DMS 273 (cell line): ENCODE results near the gene ITM2C.

Source experiments
- DNase-seq: peaks from one replicate; lab custom pipeline; 2025; ENCODE audit not compliant: unreplicated experiment; lab: John Stamatoyannopoulos, UW

Gene ITM2C

GRCh38 chr2:230872151-230872967, 7.6 kb downstream of the ITM2C start:
- DNase-seq, result no peak

- DNase-seq, result no peak
These were observed 8.4 kb downstream of the ITM2C start for GRCh38 chr2:230872968-230873660.

DNA sequence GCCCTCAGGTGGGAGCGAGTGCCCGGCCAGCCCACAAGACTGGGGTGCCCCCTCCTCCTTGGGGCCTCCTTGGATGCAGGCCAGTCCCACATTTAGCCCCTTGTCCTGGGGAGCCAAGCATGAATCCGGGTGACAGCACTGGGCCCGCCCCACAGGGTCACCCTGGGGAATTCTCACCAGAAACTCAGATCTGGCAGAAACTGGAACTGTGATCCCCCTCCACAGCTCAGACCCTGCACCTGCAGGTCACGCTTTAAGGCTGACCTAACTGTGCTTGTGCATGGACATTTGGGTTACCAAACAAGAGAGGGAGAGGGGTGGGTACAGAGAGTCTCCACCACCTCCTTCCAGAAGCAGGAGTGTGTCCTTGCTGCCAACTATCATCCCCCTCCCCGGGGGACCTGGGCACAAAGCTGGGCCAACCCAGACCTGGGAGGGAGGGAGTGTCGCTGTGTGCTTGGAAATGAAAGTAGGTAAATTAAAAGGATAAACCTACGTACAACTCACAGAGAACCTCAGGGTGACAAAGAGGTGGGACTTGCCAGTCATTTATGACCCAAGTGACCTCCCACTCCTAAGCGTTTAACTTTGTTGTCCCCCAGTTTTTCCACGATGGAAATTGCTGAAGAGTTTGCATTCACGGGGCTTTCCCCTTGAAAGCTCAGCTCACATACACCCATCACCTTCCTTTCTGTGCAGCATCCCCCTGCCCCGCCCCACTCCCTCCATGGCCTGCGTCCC, 9.1 kb downstream of the ITM2C start:
- DNase-seq, result no peak

GRCh38 chr2:230874456-230874855, 9.7 kb downstream of the ITM2C start:
- no peak for DNase-seq

DNA sequence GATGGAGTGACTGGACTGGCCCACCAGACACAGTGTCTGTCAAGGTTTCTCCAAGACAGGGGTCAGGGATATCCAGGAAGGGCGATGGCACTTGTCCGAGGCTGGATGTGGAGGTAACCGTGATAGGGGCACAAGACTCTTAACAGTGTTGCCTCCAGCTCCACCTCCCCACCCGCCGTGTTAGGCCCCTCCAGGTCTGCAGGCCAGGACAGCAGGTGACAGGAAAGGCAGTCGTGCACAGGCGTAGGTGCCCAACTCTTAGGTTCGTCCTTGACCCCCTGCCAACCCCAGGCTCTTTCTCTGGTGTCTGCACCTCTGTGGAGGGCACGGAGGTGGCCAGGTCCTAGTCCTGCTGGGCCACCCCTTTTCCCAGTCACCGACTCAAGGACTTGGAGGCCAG, 10.1 kb downstream of the ITM2C start:
- no peak for DNase-seq

GRCh38 chr2:230875347-230876315, 10.9 kb downstream of the ITM2C start:
- DNase-seq, result no peak

DNA sequence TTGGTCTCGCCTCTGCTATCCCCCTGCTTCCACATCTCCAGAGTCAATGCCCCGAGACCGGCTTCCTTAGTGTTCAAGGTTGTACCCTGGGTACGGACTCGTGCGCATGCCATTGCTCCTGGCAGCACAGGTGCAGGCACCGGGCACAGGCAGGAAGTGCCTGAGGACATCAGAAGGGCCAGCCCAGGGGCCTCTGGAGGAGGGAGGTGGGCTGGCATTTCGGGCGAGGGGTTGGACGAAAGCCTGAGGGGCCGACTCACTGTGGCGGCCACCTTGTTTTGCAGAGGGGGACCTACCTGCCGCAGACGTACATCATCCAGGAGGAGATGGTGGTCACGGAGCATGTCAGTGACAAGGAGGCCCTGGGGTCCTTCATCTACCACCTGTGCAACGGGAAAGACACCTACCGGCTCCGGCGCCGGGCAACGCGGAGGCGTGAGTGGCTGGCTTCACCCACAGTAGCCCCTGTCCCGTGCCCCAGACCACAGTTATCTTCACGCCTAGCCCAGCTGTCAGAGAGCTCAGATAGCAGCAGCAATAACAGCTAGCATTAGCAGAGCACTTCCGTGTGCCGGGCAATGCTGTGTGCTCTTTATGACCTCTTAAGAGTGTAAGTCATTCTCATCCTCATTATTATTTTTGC, 12.5 kb downstream of the ITM2C start:
- no peak for DNase-seq

DNA sequence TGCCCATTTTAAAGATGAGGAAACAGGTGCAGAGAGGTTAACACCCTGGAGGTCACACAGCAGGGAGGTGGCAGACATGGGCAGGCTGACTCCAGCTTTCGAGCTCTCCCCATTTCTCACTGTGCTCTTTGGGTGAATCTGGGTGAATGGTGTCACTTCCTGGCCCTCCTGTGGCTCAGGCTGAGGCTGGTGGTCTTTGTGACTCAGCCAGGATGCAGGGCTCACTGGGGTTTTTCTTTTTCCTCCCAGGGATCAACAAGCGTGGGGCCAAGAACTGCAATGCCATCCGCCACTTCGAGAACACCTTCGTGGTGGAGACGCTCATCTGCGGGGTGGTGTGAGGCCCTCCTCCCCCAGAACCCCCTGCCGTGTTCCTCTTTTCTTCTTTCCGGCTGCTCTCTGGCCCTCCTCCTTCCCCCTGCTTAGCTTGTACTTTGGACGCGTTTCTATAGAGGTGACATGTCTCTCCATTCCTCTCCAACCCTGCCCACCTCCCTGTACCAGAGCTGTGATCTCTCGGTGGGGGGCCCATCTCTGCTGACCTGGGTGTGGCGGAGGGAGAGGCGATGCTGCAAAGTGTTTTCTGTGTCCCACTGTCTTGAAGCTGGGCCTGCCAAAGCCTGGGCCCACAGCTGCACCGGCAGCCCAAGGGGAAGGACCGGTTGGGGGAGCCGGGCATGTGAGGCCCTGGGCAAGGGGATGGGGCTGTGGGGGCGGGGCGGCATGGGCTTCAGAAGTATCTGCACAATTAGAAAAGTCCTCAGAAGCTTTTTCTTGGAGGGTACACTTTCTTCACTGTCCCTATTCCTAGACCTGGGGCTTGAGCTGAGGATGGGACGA, 13.2 kb downstream of the ITM2C start:
- no peak for DNase-seq

DNA sequence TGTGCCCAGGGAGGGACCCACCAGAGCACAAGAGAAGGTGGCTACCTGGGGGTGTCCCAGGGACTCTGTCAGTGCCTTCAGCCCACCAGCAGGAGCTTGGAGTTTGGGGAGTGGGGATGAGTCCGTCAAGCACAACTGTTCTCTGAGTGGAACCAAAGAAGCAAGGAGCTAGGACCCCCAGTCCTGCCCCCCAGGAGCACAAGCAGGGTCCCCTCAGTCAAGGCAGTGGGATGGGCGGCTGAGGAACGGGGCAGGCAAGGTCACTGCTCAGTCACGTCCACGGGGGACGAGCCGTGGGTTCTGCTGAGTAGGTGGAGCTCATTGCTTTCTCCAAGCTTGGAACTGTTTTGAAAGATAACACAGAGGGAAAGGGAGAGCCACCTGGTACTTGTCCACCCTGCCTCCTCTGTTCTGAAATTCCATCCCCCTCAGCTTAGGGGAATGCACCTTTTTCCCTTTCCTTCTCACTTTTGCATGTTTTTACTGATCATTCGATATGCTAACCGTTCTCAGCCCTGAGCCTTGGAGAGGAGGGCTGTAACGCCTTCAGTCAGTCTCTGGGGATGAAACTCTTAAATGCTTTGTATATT, 14.0 kb downstream of the ITM2C start:
- DNase-seq, result no peak

- DNase-seq, result peak; percentile 44
These were observed 14.6 kb downstream of the ITM2C start for GRCh38 chr2:230879271-230879882.

DNA sequence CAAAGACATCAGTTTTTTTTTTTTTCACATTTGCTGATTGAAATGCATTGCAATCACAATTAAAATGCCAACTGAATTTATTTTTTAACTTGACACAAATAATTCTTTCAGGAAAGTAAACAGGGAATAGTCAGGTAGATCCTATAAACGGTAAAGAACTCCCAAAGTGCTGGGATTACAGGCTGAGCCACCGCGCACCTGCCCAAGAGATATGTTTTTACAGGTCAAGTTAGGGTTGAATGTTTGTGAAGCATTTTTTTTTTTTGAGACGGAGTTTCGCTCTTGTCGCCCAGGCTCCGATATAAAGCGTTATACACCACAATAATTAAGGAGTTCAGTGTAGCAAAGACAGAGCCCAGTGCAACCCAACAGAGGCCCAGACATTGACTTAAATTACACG, 15.1 kb downstream of the ITM2C start:
- DNase-seq, result no peak

- DNase-seq, result no peak
These were observed 17.1 kb downstream of the ITM2C start for GRCh38 chr2:230881840-230882239.

- DNase-seq, result peak; percentile 81
These were observed 20.9 kb downstream of the ITM2C start for GRCh38 chr2:230885463-230886130.

DNA sequence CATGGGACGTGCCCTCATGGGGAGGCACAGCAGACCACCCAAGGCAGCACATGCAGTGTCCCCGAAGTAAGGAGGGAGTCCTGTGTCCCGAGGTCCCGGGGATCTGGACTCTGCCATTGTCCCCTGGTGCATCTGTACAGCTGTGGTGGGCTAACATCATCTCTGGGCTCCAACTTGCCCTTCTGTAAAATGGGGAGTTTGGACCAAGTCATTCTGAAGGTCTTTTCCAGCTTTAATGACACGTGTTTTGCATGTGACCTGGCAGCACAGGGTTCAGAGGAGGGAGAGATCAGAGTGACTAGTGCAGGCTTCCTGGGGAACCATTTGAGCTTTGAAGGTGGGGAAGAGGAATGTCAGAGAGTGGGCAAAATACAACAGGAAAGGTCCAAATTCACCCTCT, 21.5 kb downstream of the ITM2C start:
- no peak for DNase-seq

DNA sequence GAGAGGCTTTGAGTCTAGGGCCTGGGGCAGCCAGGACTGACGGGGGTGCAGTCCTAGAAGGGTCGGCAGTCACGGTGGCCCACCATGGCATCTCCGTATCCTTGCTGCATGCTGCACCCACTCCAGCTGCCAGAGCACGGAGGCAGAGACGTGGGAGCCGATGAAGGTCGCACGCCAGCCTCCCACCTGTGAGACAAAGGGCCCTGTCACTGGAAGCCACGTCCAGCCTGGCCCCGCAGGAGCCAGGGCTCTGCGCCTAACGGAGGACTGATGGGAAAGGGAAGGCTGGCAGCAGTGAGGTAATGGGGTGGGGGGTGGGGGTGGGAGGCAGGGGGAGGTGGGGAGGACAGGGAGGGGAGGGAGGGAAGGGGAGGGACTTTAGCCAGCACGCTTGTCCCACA, 21.9 kb downstream of the ITM2C start:
- DNase-seq, result no peak

- DNase-seq, result no peak
These were observed 22.6 kb downstream of the ITM2C start for GRCh38 chr2:230887342-230887741.

DNA sequence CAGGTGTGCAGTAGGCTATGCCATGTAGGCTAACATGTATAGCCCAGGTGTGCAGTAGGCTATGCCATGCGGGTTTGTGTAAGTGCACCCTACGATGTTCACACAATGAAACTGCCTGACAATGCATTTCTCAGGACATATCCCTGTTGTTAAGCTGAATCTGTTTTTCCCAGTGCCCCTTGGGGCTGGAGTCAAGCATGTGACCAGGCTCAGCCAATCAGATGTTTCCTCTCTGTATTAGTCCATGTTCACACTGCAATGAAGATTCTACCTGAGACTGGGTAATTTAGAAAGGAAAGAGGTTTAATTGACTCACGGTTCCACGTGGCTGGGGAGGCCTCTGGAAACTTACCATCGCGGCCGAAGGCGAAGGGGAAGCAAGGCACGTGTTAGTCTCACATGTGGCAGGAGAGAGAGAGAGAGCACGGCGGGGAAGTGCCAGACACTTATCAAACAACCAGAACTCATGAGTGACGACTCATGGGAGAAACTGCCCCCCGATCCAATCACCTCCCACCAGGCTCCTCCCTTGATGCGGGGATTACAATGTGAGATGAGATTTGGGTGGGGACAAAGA, 24.2 kb downstream of the ITM2C start:
- no peak for DNase-seq
